DMS53 (cell line): Measurements from ENCODE around the gene TMC6.
"Not testable (repeated sequence)": the region's sequence is repeated elsewhere in the genome, so short reads cannot be mapped to it uniquely, and the experiment has no call there.

Source experiments
- DNase-seq: peaks from one replicate; lab custom pipeline; 2025; lab: John Stamatoyannopoulos, UW

TMC6 gene

DNA sequence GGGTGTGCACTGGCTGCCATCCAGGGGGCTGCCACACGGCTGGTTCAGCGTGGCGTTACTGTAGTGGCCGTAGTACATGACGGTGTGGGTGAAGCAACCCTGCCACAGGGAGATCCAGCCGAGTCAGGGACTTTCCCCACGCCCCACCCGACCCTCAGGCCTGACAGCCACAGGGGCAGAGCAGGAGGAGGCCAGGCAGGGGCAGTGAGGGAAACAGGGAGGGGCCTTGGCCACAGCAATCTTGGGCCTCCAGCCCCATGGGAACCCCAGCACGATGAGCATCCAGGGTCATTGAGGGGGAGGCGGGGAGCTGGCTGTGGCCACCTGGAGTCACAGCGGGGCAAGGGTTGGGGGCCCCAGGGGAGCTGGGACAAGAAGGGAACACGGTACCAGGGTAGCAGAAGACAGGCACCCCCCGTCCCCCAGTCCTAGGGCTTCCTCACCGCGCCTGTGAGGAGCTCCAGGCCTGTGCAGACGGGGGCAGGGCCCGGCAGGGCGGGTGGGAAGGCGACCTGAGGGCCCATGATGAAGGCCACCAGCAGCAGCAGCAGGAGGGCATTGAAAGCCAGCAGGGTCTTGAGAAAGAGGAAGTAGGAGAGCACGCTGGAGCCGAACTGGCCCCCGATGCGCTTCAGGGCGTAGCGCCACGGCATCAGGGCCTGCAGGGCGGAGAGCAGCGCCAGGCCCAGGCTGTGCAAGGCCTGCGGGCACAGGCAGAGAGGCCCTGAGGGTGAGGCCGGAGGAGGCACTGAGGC is 4.3 kb downstream of the TMC6 start:
- no peak for DNase-seq

DNA sequence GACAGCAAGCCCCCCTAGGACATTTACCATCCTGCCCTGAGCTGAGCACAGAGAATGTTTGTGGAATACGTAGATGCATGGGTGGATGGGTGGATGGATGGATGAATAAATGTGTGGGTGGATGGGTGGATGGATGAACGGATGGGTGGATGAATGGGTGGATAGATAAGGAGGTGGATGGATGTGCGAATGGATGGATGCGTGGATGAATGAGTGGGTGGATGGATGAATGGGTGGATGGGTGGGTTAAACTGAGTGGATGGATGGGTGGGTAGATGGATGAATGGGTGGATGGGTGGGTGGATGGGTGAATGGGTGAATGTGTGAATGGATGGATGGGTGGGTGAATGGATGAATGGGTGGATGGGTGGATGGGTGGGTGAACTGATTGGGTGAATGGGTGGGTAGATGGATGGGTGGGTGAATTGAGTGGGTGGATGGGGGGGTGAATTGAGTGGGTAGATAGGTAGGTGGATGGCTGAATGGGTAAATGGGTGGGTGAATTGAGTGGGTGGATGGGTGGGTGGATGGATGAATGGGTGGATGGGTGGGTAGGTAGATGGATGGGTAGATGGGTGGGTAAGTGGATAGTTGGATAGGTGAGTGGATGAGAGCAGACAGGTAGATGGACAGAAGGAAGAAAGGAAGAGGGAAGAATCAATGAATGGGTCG is 5.2 kb downstream of the TMC6 start:
- DNase-seq: no peak

DNA sequence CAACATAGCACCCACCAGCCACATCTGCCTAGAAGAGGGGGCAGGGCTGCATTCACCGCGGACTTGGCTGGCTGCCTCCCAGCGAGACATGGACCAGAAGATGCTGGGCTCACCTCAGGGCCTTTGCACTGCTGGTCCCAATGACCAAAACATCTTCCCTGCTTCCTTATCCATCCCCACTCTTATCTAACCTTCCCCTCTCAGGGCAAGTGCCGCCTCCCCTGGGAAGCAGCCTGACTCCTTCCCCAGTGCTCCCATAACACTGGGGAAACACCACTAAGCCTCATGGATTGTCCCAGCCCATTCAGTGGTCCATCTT is 5.7 kb downstream of the TMC6 start:
- no peak for DNase-seq

GRCh38 chr17:78122216-78122930 is 6.2 kb downstream of the TMC6 start:
- DNase-seq: no peak

- no peak for DNase-seq
Measured at GRCh38 chr17:78121801-78122215, 6.7 kb downstream of the TMC6 start.

GRCh38 chr17:78120971-78121800 is 7.4 kb downstream of the TMC6 start:
- no peak for DNase-seq

- DNase-seq: no peak
Measured at GRCh38 chr17:78120537-78120936, 8.0 kb downstream of the TMC6 start.

GRCh38 chr17:78118801-78119241 is 9.7 kb downstream of the TMC6 start:
- no peak for DNase-seq

DNA sequence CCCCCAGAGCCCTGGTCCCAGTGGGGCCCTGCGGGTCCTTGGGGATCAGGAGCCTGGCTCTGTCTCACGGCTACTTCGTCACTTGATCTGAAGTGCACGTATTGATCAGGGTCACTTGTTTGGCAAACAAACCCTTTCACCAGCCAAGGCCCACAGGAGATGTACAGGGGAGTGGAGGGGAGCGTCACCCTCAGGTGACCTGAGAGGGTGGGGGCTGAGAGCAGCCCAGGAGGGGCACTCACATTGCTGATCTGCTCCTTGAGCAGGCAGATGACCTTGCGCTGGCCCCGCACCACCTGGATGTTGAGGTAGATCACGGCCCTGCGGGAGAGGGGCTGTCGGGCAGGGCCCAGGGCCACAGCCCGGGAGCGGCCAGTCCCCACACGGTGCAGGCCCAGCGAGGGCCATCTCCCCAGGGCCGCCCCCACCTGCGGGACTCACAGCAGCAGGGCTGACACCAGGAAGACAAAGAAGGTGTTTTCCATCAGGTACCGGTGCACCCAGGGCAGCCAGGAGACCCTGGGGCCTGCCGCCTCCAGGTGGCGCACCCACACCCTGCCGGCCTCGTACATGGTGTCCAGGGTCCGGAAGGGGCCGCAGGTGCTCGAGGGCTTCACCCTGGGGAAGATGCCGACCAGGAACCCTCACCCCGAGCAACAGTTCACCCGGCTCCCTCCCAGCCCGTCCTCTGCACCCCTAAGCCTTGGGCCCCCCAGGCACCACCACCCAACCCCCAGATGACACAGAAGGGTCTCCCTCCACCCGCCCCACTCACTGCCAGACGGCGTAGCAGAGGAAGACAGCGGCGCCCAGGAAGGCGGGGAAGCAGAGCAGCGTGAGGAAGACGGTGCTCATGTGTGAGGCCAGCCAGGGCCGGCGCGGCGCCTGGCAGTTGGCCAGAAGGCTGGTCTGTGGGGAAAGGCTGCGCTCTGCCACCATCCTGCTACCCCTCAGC is 11.3 kb downstream of the TMC6 start:
- peak; percentile 92 for DNase-seq

DNA sequence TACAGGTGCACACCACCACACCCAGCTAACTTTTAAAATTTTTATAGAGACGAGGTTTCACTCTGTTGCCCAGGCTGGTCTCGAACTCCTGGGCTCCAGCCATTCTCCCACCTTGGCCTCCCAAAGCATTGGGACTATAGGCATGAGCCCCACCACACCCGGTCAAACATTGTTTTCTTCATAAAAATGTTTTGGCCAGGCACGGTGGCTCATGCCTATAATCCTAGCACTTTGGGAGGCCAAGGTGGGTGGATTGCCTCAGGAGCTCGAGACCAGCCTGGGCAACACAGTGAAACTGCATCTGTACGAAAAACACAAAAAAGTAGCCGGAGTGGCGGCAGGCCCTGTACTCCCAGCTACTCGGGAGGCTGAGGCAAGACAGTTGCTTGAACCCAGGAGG is 12.1 kb downstream of the TMC6 start:
- DNase-seq: no peak

DNA sequence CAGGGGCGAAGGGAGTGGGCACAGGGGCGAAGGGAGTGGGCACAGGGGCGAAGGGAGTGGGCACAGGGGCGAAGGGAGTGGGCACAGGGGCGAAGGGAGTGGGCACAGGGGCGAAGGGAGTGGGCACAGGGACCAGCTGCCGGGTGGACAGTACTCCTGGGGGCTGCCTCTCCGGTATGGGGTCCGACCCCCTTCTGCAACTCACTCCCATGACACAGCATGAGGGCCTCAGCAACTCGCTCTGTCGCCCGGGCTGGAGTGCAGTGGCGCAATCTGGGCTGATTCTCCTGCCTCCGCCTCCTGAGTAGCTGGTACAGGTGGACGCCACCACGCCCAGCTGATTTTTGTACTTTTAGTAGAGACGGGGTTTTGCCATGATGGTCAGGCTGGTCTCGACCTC is 12.8 kb downstream of the TMC6 start:
- not testable (repeated sequence) for DNase-seq

- no peak for DNase-seq
Measured at GRCh38 chr17:78114831-78115723, 13.5 kb downstream of the TMC6 start.

GRCh38 chr17:78113804-78114785 is 14.5 kb downstream of the TMC6 start:
- DNase-seq: no peak

DNA sequence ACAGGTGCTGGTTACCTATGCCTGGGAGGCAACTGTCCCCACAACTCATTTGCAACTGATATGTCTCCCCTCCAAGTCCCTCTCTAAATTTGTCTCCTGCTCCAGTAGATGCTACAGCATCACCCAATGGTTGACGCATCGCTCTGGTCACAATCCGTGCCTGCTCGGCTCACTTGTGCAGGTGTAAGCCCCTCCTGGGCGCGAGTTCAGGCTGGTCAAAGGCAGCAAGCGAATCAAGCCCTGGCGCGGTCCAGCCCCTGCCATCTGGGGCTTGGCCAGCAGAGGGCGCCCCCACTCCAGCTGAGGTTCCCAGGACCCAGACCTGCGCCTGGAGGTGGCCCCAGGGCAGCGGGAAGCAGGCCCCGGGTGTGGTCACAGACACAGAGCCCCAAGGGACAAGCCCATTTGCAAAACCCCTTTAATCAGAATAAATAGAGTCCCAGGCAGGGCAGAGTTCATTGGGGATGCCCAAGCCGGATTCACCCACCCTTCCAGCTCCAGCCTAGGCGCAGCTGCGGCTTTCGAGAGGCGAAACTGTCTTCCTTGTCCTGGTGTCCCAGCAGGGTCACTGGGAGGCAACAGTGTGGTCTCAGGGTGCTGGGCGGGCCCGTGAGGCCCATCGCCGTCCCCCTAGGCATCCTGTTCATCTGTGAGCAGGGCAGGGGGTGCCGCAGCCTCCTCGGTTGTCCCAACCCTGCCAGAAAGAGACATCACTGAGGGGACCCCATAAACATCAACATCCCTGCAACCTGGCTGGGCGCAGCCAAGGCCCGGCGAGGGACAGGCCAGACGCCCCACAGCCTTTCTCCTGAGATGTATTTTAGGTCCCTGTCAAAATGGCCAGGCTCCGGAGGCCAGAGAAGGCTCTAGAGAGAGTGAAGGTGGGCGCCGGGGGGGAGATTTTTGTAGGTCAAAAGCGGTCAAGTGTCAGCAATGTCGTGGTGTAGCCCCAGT is 15.8 kb downstream of the TMC6 start:
- peak; percentile 77 for DNase-seq

GRCh38 chr17:78111727-78112517 is 16.6 kb downstream of the TMC6 start:
- no peak for DNase-seq

- DNase-seq: no peak
Measured at GRCh38 chr17:78111016-78111726, 17.4 kb downstream of the TMC6 start.
